Germinal center (tissue), 1 donor: ENCODE data around the gene FYN.

Experiments
- DNase-seq: peaks from one replicate; pipeline ENCODE4 v3.0.0; 2012; ENCODE audit warnings: mixed read lengths, low spot score

The FYN gene

GRCh38 chr6:111707773-111708172 lies 165.5 kb downstream of the FYN start:
- DNase-seq = no peak

GRCh38 chr6:111706841-111707391 lies 166.3 kb downstream of the FYN start:
- DNase-seq = no peak

DNA sequence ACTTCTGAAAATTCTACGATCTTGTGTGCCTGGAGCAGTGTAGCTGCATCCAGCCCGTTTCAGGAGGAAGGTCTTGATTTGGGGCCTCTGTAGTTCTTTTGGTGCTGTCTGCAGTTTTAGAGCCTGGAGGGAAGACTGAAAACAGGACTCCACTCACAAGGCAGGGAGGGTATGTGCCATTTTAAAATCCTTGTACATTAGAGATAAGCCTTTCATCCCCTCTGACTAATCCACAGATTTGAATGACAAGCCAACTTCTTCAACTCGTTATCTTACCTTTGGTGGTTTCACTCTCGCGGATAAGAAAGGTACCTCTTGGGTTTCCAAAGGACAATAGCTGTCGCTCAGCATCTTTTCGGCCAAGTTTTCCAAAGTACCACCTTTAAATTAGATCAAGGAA lies 169.5 kb downstream of the FYN start:
- no peak for DNase-seq

GRCh38 chr6:111702268-111702667 lies 171.0 kb downstream of the FYN start:
- no peak for DNase-seq

DNA sequence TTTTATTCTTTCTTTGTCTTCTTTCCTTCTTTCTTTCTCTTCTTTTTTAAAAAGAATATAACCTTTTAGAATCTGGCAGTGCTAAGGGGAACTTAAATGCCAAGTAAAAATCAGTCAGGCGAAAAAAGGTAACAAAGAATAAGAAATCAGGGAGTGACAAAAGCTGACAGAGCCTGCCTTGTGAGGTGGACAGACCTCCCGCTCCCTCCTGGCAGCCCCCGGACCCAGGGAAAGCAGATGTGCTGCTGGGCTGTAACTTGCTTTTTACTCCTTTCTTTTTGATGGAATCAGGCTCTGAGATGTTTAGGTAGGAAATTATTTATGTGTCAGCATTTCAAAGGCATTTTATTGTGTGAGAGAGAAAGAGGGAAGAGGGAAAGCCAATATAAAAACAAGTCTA lies 172.1 kb downstream of the FYN start:
- no peak for DNase-seq

GRCh38 chr6:111700135-111700690 lies 173.0 kb downstream of the FYN start:
- no peak for DNase-seq

DNA sequence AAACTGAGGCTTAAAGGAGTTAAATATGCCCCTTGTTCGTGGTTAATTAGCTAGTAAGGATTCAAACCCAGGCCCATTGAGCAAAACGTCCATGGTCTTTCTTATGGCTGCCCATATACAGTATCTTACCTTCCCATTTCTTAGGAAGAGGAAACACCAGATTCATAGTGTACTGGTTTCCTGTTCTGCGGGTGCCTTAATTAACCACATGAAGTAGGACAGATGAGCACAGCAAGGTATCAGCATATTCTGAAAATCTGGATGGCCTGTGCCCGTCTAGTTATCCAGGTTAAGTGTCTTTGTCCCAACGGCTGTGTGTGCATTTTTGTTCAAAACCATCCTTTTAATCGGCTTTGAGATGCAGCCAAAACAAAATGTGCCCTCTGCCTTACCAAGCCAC lies 174.1 kb downstream of the FYN start:
- no peak for DNase-seq

GRCh38 chr6:111696814-111697213 lies 176.4 kb downstream of the FYN start:
- DNase-seq = no peak

DNA sequence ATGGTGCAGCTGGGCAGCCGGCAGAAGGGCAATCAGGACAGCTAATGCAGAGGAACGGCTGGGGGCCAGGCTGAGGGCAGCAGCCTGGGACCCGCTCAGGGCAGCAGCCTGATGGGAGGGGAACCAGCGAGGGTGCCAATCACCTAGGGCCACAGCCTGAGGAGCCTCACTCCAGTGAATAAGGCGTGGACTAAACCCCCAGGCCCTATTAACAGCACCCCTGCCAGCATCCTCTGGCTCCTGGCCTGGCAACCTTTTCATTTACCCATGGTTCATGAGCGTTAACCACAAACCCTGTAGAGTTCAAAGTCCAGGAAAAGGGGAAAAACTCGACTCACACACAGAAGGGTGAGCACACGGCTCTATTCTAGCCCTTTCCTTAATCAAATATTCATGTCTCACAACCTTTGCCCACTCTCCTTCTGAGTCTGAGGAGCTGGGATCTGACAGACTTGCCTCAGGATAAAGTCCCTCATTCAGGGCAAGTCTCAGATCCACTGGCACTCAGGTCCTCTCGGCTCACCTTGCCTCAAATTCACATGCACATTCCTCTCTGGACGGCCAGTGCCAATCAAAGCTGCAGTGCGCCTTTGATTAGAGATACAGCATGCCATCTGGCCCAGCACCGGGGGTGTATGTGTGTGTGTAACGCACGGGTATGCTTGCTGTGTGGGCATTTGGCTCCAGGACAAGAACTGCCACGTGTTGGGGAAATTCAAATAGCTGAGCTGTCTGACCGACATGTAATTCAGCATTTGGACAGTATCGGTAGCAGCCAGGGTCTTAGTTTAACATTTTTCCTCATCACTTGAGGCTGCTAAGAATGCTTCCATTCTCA lies 180.7 kb downstream of the FYN start:
- no peak for DNase-seq

GRCh38 chr6:111691345-111692225 lies 181.7 kb downstream of the FYN start:
- no peak for DNase-seq

GRCh38 chr6:111689946-111690345 lies 183.3 kb downstream of the FYN start:
- DNase-seq = no peak

DNA sequence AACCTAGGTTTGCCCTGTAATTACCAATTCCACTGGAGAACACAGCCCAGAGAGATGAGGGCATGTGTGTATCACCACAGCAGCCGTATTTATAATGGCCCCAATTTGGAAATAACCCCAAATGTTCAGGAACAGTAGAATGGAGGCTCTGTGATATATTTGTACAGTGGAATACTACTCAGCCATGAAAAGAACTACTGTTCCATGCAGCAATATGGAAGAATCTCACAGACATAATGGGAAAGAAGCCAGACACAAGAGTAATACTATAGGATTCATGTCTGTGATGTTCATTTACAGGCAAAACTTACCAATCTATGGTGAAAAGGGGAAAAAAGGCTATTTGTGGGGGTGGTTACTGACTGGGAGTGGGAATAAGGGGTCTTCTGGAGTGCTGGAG lies 183.8 kb downstream of the FYN start:
- no peak for DNase-seq

DNA sequence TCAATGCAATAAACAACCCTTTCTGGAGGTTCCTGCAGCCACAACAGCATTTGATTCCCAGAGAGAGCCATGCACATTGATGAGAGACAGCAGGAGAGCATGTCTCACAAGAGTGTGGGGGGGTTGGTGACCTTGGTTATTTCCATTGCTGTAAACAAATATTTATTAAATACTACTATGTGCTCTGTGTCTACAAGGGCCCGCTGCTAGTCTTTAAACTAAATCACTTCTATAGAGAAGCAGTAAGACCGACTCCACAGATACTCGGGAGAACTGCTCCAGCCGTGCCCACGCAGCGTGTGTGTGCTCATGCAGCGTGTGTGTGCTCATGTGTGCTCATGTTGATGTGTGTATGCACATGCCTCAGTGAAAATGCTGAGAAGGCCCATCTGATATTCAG lies 184.9 kb downstream of the FYN start:
- DNase-seq = no peak

- DNase-seq = no peak
These were observed 185.6 kb downstream of the FYN start for GRCh38 chr6:111687652-111688051.

GRCh38 chr6:111686932-111687266 lies 186.4 kb downstream of the FYN start:
- no peak for DNase-seq

GRCh38 chr6:111686249-111686931 lies 186.9 kb downstream of the FYN start:
- no peak for DNase-seq

DNA sequence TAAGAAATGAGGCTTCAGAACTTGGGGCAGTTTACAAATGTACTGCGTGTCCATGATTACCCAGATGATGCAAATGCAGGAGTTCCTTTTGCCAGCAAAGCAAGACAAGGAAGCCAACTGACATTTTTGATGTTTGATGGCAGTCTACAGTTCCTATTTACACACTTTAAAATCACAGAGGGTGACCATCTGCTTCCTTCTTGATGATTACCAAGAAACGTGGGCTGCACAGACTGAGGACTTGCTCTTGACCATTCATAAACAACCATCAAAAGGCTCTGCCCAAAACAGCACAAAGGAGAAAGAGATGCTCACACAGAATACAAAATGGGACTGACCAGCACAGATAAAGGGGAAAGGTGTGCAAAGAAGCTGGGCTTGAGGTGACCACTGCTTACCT lies 187.7 kb downstream of the FYN start:
- DNase-seq = no peak

GRCh38 chr6:111685058-111685457 lies 188.2 kb downstream of the FYN start:
- DNase-seq = no peak

- no peak for DNase-seq
These were observed 189.4 kb downstream of the FYN start for GRCh38 chr6:111683749-111684267.

- DNase-seq = no peak
These were observed 190.1 kb downstream of the FYN start for GRCh38 chr6:111683157-111683556.

DNA sequence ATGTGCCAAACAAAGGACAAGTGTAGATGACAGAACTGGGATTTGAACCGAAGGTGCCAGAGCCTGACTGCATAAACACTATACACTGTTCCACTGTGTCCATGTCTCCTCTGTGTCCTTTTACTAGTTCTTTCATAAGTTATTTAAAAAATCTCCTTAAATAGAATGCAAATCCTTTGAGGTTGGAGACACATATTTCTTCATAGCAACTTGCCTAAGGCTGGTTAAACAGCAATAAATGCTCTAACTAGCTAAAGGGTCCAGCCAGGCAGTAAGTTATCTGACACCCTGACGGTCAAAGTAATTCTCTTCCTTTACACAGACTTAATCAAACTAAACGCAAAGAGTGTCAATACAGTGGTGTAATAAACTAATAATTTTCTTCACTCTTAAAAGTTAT lies 191.4 kb downstream of the FYN start:
- no peak for DNase-seq
